Right hindlimb (tissue), 1 donor: ENCODE measurements around the gene SLC1A2.
A peak's percentile ranks its signal among the peaks of the same experiment; 100 is the strongest.

Experiments used
- DNase-seq: peaks from one replicate; pipeline ENCODE4 v3.0.0-alpha.2; 2018

Gene SLC1A2

DNA sequence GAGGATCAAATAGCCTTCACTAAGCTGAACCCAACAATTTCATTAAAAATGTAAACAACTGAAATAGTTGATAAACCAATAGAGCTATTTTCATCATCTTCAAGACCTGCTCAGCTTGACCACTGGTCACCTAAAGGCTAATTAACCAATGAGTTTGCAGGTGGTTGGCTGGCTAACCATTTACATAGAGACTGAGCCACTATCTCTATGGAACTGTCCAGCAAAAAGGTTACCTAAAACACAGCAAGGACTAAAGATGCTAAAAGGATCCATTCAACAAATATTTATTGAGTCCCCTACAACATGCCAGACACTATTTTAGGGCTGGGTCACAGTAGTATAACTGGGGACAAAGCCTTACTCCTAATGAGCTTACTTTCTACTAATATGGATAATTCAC is 156.6 kb downstream of the SLC1A2 start:
- DNase-seq, result no peak

DNA sequence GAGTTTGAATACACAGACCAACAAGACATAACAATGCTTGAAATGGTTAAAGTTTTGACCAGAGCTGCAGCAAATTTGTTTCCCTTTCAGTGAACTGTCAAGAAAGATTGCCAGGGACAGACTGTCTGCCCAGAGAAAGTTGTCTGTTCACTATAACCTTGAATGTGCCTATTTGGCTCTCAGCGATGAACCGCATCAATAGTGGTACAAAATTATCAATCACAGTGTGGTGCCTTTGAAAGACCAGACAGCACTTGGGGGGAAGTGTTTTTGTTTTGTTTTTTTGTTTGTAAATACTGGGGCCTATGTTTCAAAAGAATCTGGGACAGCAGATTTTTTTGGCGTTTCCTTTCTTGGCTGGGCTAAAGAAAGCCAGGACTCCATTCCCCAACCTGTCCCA is 157.3 kb downstream of the SLC1A2 start:
- DNase-seq, result no peak

DNA sequence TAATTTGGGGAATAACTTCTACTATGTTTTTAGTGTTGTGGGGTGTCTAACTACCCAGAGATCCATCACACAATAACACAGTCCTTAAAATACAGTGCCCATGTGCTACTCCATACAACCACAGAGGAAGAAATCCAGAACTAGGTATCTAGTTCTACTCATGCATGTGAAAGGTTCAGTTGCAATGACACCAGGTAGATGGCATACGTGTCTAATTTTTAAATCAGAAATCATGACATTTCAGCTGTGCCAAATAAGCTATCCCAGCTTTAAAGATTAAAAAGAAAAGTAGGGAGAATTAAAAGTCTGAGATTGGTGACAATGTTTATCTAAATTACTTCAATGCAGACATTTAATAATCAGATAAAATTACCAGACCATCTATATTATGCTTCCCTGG is 158.2 kb downstream of the SLC1A2 start:
- DNase-seq, result no peak

DNA sequence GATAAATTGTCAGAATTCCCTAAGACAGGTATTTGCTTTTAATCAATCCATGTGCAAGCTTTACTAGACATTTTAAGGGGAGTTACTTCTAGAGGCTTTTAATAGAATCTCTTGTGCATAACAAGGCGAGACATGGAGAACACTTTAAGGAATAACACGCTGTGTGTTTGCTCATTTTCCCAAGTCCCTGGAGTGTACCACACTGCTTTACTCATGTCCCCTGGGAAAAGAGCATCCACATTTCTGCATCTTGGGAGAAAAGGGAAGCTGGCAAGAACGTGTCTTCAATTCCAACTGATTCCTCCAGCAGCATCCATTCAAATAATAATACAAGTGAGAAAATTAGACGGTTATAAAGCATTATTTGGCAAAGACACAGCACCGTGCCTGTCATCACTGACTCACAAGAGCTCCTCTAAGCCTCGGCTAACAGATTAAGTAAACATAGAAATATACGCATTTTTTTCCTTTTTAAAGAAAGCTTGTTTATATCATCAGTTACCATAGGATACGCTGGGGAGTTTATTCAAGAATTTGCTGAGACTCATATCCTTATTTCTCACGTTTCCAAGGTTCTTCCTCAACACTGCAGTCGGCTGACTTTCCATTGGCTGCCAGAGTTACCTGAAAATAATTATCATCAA is 158.9 kb downstream of the SLC1A2 start:
- DNase-seq, result no peak

DNA sequence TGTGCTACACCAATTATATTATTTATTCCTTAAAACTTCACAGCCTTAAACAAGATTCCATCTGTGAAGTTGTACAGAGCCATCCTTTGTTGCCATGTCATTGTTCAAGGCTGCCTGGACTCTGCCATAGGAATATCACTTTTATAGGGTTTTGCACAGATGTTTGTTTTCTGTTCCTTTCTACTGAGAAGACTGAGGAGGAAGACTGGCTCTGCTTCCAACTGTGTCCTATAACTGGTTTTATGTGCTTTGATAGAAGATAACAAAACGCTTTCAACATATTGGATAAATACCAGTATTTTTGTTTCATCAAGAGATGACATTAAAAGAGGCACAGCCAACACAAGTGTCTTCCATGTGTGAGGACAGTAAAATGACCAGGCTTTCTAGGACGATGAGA is 159.8 kb downstream of the SLC1A2 start:
- no peak for DNase-seq

DNA sequence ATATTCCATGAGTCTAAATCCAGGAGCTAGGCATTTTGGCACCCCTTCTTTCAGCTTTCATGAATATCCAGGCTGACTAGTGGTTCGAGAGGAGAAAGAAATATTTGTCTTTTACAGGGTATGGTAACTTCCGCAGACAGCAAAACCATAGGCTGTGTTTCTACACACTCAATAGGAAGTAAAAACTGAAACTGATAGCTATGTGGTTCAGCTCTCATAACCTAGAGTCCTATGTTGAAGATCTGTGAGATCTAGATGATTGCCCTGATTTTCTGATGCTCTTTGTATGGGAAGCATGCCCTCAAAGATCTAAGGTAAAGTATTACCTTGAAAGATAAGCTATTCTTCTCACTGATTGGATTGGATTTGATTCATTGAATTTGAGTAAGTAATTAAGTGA is 162.1 kb downstream of the SLC1A2 start:
- no peak for DNase-seq

DNA sequence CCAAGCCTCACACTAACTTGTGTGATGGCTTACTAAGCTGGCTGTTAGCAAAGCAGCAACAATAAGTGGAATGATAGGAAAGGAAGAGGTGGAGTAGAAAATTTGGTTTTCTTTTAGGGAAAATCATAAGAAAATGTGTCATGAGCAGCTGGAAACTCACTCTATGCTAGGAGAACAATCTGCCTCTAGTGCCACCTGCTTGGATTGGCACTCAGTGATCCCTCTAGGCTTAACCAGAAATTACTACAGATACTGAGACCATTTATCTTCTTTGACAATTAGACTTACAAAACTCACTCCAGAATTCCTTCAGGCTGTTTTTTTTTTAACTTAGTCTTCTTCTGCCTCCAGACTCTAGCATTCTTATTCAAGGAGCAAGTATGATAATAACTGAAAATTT is 163.1 kb downstream of the SLC1A2 start:
- no peak for DNase-seq

DNA sequence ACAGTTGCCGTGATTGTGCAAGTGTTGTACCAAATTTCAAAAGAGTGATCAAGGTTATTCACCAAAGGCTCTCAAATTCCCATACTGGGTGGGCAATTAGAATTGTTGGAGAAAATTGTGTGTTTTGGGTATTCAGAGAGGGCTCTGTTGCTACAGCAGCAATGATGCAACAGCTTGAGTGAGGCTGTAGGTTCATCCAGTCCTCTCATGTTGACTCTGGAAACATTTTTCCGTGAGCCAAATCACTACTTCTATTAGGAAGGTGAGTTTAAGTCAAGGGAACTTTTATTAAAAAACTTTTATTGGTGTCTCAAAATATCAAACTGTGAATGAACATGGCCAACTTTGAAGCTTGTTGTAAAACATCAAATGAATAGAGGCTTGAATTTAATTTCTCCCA is 163.8 kb downstream of the SLC1A2 start:
- DNase-seq, result no peak

DNA sequence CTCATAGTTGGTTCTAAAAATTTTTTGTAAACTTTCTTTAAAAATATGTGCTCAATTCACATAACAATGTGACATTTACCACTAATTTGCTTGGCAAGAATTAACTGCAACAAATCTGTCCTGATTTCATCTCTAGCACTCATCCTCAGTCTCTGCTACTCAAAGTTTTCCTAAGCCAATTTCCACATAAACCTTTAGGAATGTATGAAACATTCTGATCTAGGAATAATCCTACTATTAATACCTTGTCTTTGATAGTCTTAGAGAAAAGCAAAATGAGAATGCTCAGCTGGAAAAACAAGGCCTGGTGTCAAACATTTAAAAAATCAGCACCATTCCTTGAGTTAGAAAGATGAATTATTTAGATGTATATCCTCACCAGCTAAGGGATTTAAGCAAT is 166.1 kb downstream of the SLC1A2 start:
- no peak for DNase-seq

DNA sequence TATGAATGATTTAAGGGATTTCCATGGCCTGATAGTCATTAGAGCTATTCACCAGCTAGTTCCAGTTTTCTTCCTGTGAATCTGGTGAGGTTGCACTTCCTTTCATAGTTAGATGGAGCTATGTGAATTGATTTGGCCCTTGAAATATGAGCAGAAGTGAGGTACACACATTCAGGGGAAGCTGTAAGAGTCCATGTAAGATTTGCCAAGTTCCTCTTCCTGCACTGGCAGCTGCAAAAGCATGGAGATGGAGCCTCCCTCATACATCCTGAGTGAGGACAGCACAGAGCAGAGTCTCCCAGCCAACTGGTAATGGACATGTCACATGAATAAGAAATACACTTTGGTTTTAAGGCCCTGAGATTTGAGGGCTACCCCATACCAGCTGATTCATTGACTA is 168.7 kb downstream of the SLC1A2 start:
- DNase-seq, result no peak

DNA sequence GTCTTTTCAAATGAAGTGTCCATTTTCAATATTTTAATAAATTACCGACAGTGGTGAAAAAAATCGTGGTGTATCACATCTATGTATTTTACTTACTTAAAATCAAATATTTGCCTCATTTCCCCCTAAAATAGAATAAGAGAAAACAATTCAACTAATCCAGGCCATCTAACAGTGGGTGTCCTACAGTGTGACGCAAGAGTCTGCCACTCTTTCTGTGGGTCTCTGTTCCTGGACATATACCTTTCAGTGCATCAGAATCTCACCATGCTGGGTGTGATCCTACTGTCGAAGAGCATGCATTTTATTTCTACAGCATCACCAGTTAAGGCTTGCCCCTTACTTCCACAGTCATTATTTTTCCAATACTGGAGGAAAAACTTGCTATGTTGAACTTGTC is 169.2 kb downstream of the SLC1A2 start:
- DNase-seq, result no peak

DNA sequence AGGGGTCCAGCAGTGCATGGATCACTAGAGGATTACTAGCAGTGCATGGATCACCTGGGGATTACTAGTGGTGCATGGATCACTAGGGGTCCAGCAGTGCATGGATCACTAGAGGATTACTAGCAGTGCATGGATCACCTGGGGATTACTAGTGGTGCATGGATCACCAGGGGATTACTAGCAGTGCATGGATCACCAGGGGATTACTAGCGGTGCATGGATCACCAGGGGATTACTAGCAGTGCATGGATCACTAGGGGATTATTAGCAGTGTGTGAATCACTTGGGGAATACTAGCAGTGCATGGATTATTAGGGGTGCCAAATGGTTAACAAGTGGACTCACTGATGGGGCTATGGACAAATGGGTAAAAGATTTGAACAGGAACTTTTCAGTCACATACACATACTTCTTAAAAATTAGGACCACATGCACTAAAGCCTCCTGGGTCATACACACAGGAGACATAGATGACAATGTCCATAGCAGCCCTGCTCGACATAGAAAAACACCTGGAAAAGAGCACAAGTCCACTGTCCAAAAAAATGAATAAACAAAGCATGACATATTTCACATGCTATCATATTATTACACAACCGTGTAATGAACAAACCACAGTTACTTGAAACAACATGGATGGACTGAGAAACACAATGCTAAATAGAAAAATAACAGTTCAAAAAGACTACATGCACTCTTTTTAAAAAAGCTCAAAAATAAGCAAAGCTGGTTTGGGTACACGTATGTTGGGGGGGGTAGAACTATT is 170.6 kb downstream of the SLC1A2 start:
- no peak for DNase-seq

DNA sequence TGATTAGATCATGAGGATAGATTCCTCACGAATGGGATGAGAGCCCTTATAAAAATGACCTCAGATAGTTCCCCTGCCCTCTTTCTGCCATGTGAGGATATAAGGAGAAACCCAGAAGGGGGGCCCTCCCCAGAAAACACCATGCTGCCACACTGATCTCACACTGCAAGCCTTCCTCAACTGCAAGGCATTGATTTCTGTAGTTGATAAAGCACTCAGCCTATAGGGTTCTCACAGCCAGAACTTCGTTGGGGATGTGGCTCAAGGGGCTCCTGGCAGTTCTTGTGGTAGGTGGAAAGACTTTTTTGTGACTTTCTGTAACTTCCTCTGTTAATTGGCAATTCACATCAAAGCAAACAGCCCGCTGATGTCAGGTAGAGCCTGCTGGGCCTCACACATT is 171.5 kb downstream of the SLC1A2 start:
- DNase-seq, result no peak

DNA sequence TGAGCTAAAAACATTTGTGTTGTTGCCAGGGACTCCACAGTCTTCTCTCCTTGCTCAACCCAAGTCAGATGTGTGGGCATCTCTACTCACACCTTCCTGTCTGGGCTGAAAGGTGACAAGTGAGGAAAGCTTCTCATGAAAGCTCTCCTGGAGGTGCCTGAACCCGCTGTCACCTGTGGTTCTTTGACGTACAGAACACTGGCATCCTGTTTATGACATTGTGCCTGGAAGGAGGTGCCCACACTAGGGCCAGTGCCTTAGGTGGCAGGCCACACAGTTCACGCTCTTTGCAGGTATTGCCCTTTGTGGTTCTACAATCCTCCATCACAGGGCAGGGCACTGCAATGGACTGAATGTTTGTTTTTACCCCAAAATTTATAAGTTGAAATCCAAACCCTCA is 171.9 kb downstream of the SLC1A2 start:
- no peak for DNase-seq

DNA sequence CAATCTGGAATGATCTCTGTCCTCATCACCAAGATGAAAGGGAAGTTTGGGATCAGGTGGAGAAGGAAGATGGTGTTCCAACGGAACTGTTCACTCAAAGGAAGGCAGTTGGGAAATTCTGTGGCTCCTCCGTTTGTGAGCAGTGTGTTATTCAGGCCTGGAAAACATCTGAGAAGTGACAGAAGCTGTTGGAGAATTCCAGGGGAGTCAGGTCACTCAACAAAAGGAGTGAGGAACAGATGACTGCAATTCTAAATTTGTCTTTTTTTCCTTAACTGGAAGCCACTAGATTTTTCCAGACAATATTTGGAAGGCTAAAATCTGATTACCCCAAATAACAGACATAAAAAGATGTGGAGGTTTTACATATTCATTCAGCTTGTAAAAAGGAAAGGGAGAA is 172.6 kb downstream of the SLC1A2 start:
- DNase-seq, result peak; percentile 24

DNA sequence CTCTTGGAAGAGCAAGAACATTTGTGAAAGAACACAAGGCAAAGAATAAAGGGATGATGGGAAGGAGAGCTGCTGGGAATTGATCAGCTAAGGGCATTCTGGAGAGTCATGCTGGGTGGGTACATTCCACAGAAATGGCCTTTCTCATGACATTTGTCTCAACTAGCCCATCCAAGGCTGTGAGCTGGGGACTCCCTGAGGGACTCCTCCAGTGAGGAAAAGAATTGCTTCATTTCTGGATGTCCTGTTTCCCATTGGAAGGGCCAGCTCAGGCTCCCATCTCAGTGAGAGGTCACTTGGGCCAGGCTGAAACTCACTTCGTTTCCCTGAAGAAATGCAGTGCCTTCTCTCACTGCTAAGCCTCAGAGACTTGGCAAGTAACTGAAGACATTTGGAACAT is 173.6 kb downstream of the SLC1A2 start:
- no peak for DNase-seq

DNA sequence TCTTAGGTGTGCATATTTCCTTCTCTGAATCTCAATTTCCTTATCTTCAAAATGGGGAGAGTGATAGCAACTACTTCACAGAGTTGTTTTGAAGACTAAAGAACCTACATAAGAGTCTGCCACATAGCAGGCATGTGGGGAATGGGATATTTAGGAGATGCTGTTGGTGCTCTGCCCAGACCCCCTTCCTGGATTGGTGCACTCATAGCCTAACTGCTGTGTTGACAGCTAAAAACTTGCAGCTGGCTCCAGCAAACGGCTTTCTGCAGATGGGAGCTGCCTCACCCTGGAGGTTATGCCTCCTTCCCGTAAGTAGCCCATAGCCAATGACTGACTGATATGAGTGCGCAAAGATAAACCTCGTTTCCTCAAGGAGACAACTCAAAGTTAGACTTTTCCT is 174.3 kb downstream of the SLC1A2 start:
- no peak for DNase-seq

DNA sequence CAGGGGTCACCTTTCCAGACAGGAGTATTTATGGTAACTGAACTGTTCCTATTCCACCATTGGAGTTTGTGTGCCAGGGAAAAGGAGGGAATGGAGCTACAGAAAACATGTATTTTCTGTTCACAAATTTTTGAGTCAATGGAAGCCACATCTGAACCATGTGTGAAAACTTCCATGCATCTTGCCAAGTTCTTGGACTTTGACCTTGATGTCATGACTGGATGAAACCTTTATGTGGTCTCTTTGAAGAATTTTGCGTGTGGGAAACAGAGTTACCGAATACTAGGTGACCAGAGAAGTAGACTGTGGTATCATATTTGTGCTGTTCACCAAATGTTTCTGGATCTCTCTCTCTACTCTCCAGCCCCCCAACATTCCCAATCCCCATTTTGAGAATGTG is 175.6 kb downstream of the SLC1A2 start:
- DNase-seq, result no peak

DNA sequence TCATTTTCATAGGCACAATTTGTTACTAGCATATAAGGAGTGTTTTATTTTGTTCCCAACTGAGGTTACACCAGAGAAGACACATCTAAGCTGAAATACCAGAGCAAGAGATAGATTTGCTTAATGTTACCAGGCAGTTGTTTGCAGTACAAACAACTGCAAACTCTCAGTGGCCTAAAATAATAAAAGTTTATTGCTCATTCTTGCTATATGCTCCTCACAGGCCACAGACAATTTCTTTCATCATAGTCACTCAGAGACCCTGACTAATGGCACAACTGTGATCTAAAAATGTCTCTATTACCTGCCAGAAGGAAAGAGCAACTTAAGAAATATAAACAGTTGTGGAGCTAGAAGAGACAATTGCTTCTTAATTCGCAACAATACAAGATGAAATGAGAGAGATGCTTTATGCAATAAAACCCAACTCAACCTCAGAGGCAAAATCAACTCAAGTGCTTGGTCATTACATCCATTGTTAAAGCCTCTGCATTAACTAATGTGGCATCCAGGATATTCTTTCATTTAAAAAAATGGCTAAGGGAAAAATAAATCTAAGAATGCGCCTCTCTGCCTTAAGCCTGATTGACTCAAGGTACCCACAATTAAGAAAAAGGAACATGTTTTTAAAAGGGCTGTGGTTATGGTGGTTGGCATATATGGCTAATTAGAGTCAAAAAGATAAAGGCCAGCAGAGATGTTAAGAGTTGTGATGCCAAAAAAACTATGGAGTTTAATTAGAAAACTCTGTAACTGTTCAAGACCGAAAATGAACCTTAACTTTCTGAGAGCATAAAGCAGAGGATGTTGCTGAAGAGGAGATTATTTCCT is 176.7 kb downstream of the SLC1A2 start:
- DNase-seq, result no peak

DNA sequence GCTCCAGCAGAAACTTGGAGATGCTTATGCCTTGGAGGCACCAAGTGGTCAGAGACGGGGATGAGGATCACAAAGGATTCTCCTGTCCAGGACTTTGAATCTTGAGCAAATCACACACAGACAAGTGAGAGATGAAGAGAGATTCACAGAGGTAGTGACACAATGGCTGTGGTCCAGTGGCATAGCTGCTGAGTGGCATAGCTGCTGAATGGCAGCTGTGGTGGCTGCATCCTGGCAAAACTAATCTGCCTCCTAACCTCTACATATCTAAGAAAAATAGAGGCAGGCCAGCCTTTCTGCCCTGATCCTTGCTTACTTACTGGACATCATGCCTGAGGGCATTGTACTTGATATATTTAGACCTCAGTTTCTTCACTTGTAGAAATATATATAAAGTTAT is 177.8 kb downstream of the SLC1A2 start:
- DNase-seq, result no peak

DNA sequence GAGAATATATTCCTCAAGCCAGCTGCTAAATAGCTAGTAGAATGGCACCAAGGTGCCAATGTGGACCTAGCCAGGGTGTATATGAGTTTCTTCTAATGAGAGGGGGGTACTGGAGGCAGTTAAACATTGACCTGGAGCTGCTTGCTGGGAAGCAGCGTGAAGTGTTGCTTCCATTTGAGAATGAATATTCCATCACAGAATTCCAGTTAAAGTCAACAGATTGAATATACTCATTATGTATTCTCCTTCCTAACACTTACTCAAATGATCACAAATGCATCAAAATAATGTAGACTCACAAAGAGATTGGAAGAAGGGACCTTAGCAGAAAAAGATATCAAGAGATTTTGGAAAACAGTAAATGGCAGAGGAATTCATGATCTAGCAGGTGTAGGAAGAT is 178.3 kb downstream of the SLC1A2 start:
- no peak for DNase-seq

DNA sequence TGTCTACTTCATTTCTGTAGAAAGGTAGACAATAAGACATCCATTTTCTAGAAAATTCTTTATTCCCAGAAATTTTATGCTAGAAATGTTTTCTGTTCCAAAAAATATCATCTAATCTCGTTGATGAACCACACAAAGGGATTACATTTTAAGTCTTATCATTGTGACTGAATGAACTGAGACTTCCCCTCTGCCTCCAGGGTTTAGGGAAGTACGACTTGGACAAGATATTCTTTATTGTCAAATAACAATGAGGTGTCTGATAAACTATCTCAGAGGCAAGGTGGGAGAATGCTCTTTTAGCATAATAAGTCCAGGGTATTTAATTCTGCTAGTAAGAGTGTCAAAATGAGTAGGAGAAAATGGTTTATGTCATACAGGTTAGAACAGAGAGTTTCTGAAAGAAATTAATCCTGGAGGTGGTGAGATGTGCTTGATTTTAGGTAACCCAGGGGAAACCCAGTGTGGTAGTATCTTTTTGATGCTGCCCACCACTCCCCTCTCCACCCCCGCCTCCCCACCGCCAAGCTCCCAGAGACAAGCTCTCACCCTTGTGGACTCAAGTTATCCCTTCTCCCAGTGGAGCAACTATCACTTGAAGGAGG is 179.8 kb downstream of the SLC1A2 start:
- no peak for DNase-seq

DNA sequence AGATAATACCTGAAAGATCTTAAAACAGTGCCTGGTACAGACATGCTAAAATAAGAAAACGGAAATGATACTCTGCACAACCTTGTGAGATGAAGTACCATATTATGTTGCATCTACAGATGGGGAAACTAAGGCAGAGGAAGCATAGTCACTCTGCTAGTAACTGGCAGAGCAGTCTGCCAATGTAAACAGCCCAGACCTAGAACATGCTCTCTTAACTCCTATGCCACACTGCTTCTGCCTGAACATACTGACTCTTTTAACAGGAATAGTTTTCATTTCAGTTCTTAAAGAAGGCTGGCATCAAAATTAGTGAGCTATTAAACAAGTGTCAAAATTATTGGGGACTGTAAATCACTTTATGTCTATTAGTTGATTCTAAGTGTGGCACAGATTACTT is 180.5 kb downstream of the SLC1A2 start:
- DNase-seq, result no peak
